NCI-H1436 treated with DMSO at 0.1 percent for 48 hours (cell line): ENCODE results near the gene GOLGB1.
"Not testable (repeated sequence)": the region's sequence is repeated elsewhere in the genome, so short reads cannot be mapped to it uniquely, and the experiment has no call there.

Experiments used
- DNase-seq: peaks from one replicate; lab custom pipeline; 2025; lab: John Stamatoyannopoulos, UW

Gene GOLGB1

GRCh38 chr3:121690777-121691405 lies 58.6 kb downstream of the GOLGB1 start:
- no peak for DNase-seq

DNA sequence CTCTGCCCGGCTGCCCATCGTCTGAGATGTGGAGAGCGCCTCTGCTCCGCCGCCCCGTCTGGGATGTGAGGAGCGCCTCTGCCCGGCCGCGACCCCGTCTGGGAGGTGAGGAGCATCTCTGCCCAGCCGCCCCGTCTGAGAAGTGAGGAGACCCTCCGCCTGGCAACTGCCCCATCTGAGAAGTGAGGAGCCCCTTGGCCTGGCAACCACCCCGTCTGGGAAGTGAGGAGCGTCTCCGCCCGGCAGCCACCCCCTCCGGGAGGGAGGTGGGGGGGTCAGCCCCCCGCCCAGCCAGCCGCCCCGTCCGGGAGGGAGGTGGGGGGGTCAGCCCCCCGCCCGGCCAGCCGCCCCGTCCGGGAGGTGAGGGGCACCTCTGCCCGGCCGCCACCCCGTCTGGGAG lies 60.8 kb downstream of the GOLGB1 start:
- DNase-seq: not testable (repeated sequence)

DNA sequence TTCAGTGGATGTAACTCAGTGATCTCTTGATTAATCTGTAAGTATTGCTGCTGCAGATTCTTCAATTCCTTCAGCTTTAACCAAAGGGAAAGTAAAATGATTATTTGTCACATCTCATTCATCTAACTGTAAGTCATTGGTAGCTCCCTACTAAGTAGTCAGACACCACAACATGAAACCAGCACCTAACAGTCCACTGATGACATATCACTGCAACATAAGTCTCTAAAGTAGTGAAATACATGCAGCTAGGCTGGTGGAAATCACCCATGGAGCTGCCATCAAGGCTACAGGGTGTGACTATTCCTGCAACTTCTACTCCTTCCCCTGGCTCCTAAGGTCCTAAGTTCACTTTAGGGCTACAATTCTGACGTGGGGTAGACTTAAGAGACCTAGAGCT lies 67.7 kb downstream of the GOLGB1 start:
- no peak for DNase-seq

GRCh38 chr3:121677141-121677540 lies 72.4 kb downstream of the GOLGB1 start:
- no peak for DNase-seq

DNA sequence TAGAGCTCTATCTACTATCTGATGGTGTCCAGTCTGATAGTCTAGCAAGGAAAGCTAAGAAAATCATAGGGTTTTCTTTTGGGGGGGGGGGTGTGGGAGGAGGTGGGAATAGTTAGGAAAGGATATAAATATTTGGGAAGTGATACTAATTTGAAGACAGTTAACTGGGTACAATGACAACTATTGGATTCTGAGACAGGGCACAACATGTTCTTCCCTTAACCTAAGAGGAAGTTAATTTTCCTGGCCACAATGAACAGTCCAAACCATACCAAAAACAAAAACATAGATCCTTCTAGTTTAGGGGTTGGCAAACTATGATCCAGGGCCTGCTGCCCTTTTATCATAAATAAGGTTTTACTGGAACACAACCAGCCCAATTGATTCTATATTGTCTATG lies 78.9 kb downstream of the GOLGB1 start:
- no peak for DNase-seq

GRCh38 chr3:121667333-121667732 lies 82.2 kb downstream of the GOLGB1 start:
- no peak for DNase-seq

GRCh38 chr3:121665488-121665887 lies 84.1 kb downstream of the GOLGB1 start:
- no peak for DNase-seq

DNA sequence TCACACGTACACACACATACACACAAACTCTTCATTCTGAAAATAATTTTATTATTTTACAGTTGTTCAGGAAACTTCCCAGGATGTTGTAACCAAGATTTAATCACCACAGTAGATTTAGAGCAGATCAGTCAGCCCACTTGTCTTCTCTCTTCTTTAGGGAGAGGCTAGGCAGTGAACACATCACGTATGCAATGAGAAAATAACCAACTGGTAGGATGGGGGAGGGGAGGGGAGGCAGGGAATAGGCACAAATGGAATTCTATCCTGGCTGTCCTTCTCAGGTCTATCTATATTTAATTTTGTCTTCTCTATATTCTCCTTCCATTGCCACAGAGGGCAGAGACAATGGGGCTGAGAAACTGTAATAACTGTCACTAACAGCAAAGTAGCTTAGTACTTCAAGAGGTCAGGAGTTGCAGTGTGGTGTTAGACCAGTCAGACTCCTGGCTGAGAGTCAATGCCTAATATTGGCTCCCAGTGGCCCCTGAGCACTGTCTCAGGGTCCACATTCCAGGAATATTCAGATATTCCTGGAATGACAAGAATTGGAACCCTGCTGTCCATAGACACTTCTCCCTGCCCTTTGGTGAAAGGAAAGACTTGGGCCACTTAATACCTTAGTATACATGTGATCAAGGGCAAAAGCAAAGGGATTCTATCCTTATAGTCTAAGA lies 86.2 kb downstream of the GOLGB1 start:
- DNase-seq: no peak

GRCh38 chr3:121662742-121663141 lies 86.8 kb downstream of the GOLGB1 start:
- DNase-seq: no peak

GRCh38 chr3:121661376-121661775 lies 88.2 kb downstream of the GOLGB1 start:
- DNase-seq: no peak

DNA sequence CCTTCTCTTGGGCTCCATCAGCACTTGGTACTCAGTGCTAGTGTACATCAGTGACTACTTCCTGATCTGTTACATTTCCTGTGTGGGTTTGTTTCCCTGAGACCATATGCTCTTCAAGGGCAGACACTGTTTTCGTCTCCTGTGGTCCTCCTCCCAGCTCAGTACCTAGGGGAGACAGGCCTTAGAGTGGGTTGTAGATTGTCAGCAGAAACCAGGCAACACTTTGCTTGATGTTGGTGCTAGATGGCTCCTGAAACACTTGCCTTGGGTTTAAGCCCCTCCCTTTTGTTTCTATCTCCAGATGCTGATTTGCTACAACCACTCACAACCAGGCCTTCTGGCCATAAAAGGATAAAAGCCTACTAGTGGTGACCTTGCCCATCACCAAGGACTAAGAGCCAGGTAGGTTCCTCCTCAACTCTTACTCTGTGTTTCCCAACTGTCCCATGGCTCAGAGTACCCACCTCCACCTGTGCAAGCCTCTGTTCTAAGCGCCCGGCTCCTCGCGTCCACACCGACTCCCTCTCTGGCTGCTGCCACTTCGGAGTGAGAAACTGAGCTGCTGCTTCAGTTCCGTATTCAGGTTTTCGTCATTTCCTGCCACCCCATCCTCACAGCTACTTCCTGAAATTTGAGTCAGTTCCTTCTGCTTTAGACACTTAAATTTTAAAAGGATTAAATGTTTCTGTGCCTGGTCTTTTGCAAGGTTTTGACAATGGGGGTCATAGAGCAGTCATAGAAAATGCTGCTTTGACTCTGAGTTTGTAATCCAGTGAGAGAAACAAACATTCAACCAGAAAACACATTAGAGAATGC lies 89.0 kb downstream of the GOLGB1 start, which contains the start of gene HCLS1:
TSS of gene HCLS1 (minus strand) at position 548 of the 816 bp plus-strand sequence. CDS start 2,556 bp downstream, outside the sequence.
- no peak for DNase-seq

- DNase-seq: no peak
Observed at GRCh38 chr3:121659586-121659985, 90.0 kb downstream of the GOLGB1 start.

- DNase-seq: no peak
Observed at GRCh38 chr3:121658716-121659435, 90.7 kb downstream of the GOLGB1 start.

GRCh38 chr3:121654493-121655385 lies 94.8 kb downstream of the GOLGB1 start:
- DNase-seq: no peak

GRCh38 chr3:121651684-121652083 lies 97.9 kb downstream of the GOLGB1 start:
- no peak for DNase-seq

DNA sequence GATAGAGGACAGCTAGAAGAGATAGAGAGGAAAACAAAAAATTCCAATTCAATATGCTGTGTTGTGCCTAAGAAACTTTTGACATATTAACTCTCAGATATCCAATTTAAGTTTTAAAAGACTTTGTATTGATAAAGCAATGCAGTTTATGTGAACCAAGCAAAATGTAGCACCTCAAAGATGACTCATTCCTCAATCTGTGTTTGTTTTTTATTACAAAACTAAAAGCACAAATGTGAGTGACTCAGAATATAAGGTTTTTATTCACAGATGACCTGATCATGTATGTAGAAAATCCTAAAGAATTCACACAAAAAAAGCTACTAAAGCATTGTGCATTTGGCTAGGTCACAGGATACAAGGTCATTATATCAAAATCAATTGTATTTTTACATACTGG lies 99.9 kb downstream of the GOLGB1 start:
- no peak for DNase-seq

DNA sequence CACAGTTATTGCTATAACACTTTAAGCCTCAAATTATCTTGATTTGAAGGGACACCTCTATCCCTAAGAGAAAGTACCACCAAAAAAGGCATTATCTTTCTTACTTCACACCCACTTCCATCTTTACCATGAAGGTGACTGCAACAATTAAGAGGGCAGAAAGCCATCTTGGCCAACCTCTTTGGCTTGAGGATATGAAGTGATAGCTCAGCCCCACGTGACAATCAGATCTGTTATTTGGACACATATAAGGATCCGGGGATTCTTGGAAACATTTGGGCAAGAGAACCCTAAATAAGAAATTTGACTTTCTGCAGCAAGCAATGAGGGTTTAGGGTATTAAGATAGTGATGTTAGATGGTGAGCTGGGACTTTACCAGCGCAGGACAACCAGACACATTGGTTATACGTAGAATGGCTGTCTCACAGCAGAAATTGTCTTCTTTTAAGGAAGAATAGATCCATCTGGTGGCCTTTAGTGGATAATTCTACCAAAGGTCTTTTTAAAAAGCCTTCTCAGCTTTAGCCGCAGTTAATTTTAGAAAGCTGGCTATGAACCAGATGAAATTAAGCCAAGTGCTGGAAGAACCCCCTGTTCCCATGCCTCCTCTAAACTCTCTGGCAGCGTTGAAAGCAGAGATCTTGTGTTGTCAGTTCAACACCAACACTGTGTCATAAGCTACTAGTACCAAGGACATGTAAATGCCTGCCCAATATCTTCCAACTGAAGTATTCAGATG lies 101.2 kb downstream of the GOLGB1 start:
- DNase-seq: no peak

DNA sequence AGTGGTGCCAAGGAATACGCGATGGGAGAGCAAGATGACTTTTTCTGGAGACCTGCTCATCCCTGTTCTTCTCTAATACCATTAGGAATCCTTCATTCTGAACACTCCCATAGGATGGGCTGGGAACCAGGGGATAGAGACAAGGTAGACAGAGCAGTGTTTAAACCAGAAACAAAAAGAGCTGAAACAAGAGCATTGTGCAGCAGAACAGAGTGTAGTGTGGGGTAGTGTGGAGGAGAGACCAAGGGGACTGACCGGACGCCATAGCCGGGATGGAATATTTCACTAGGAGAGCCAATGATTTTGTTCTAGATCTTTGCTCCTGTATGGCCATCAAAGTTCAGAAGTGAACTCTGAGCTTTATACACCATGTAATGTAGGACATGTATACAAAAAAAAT lies 104.5 kb downstream of the GOLGB1 start:
- DNase-seq: no peak

DNA sequence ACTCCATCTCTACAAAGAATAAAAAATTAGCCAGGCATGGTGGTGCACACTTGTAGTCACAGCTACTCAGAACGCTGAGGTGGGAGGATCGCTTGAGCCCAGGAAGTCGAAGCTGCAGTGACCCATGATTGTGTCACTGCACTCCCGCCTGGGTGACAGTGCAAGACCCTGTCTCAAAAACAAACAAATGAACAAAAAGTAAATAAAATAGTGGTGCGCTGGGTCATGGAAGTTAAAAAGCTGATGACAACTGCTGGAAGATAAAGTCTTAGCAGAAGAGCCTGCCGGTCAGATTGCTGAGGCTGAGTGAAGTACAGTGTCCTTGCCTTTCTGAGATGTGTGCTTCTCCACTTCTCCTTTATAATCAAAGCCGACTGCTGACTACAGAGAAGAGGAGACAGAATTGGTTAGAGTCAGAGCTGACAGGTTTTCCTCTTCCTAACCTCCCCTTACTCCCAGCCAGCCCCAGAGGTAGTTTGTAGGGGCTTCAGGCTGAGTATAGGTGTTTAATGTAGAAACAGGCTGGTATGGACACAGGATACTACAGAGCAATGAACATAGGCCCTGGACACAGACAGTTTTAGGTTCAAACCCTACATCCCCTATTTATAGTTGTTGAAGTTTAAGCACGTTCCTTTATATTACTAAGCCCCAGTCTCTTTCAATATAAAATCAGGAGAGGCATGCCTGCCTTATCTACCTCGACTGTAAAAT lies 106.8 kb downstream of the GOLGB1 start:
- DNase-seq: no peak

DNA sequence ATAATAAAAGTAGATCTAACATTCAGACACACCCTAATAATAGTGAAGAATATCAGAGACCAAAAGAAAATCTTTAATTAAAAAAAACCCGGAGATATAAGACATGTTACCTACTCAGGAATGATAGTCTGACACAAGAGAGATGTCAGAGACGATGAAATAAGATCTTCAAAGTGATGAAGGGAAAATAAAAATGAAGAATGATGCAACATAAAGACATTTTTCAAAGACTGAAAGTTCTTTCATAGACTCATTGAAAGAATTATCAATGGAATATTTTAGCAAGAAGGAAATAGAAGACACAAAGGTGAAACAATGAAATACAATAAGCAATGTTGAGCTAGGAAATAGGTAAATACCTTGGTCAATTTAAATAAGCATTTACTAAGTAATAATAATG lies 108.4 kb downstream of the GOLGB1 start:
- DNase-seq: no peak
